LNCaP clone FGC (cell line): Measurements from ENCODE around the gene ZAR1.

Source experiments
- DNase-seq: peaks from one replicate; pipeline ENCODE4 v3.0.0-alpha.2; 2011; ENCODE audit warnings: low read depth
- H3K4me3 ChIP-seq: 2 replicates; pipeline ENCODE4 v1.5.1; 2011; ENCODE audit warnings: mild to moderate bottlenecking, low read depth, low read length, control low read depth
- TF ChIP-seq, protein P1 (sequence below): IDR thresholded peaks from 2 replicates; pipeline ENCODE4 v1.5.1; 2012; ENCODE audit warnings: mild to moderate bottlenecking; ENCODE audit not compliant: control insufficient read depth, insufficient read depth; ENCODE audit errors: extremely low read depth

The ZAR1 gene

DNA sequence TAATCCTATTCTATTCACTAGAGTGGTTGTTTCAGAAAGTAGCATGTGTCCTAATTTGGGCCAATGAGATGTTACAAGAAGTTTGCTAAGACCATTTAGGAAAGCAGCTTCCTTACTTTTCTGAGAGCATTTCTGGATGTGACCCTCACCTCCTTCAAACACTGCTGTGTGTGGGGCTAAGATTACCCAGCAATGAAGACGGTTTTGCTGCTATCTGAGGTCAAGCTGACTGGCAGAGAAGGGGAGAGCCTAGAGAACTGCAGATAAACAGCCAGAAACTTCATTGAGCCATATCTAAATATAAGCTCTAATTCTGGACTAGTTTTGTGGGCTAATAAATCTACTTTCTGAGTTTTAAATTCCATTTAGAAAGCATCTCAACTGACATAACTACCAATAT, 36.4 kb downstream of the ZAR1 start:
- TF ChIP-seq, protein P1, sequence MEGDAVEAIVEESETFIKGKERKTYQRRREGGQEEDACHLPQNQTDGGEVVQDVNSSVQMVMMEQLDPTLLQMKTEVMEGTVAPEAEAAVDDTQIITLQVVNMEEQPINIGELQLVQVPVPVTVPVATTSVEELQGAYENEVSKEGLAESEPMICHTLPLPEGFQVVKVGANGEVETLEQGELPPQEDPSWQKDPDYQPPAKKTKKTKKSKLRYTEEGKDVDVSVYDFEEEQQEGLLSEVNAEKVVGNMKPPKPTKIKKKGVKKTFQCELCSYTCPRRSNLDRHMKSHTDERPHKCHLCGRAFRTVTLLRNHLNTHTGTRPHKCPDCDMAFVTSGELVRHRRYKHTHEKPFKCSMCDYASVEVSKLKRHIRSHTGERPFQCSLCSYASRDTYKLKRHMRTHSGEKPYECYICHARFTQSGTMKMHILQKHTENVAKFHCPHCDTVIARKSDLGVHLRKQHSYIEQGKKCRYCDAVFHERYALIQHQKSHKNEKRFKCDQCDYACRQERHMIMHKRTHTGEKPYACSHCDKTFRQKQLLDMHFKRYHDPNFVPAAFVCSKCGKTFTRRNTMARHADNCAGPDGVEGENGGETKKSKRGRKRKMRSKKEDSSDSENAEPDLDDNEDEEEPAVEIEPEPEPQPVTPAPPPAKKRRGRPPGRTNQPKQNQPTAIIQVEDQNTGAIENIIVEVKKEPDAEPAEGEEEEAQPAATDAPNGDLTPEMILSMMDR: no peak
- H3K4me3 ChIP-seq: no peak overlapping the region
- DNase-seq: no peak

DNA sequence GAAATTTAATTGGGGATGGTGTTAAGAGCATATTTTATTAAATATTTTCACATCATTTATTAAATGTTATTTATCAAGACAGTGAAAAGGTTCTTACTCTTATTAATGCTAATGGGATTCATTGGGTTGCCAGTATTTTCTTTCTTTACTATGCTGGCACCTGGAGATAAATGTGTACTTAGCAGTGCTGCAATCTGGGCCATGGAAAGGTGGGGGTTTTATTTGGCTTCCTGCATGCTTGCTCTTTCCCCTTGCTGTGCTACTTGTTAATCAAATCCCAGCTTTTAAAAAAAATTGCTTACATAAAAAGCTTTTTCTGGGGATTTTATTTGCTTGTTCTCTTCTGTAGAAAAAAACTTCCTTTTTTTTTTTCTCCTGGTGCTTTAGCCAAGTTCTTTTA, 48.3 kb downstream of the ZAR1 start:
- H3K4me3 ChIP-seq: no peak overlapping the region
- TF ChIP-seq, protein P1: no peak
- DNase-seq: peak; percentile 37

DNA sequence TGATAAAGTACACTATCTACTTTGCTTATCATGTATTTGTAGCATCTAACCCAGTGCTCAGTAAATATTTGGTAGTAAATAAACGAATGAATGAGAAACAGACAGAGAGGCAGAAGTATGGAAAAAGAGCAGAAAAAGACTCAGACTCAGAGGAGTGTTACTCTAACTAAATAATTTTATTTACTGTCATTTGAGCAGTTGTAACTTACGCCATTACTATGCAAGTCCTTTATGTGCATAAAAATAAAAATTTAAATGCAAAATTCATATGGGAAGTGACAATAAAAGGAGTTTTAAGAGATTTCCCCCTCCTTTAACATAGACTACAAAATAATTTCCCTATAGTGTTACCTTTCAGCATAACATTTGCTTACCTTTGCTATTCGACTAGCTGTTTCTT, 49.5 kb downstream of the ZAR1 start:
- TF ChIP-seq, protein P1: no peak
- H3K4me3 ChIP-seq: no peak overlapping the region
- no peak for DNase-seq

DNA sequence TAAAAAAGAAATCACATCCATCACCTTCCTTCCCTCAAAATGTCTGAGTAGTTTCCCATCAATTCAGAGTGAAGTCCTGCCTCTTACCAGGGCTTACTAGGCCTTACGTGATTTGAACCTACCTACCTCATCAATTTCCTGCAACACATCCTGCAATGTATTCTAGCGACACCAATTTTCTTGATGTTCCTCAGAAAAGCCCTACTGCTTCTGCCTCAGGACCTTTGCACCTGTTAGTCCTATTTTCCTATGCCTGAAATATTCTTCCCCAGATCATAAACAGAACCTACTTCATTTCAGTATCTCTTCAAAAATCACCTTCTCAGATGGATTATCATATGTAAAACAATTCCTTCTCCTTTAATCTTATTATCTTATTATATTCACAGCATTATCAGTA, 52.8 kb downstream of the ZAR1 start:
- TF ChIP-seq, protein P1: no peak
- DNase-seq: no peak
- no peak overlapping the region for H3K4me3 ChIP-seq

DNA sequence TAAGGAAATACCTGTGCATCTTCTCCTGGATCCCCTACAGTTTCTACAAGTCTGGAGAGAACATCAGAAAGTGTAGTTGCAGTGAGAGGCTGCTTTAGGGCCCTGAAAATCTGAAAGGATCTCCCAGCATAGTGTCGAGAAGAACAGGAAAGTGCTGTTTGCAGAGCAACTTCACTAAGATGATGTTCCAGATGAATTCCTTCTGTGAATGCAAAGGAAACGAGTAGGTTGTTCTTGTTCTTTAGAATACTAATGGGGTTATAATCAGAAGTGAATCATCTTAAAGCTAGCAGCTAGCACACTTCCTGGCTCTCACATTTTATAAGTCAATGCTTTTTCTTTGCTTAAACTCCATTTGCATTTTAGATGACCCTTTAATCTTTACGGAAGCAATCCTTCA, 53.7 kb downstream of the ZAR1 start:
- no peak overlapping the region for H3K4me3 ChIP-seq
- DNase-seq: no peak
- TF ChIP-seq, protein P1: no peak
